H1 (cell line): Measurements from ENCODE around the gene RABGAP1. TPM values are rescaled to one million over a fixed set of nuclear protein-coding genes. Genes with fewer than 3 reads are reported as not detected.
A peak's percentile ranks its signal among the peaks of the same experiment; 100 is the strongest.

Source experiments
- CTCF ChIA-PET: fragments of 300-600 bp; sonication (Branson Sonifier 250); formaldehyde crosslinking; loops from one replicate; lab custom pipeline; 2021; ENCODE audit not compliant: partially characterized antibody; lab: Charles Lee
- POLR2A ChIA-PET: fragments of 300-600 bp; sonication (Branson Sonifier 250); formaldehyde crosslinking; loops from one replicate; lab custom pipeline; 2021; ENCODE audit warnings: inconsistent platforms; ENCODE audit not compliant: partially characterized antibody; lab: Charles Lee
- DNase-seq, 2 experiments: peaks; one replicate each; pipeline versions ENCODE4 v3.0.0 to v3.0.0-alpha.2; 2010 to 2022; ENCODE audit warnings: low spot score in 2 of 2, low read depth in 1 of 2, mixed read lengths in 1 of 2
- FAIRE-seq: peaks from 2 replicates; lab custom pipeline; 2011; peaks lifted over from hg19 to GRCh38; lab: Jason Lieb, UNC
- H2AFZ ChIP-seq: 2 replicates; pipeline ENCODE4 v1.8.1; 2012; ENCODE audit warnings: low read length, inconsistent platforms
- H2AK5ac ChIP-seq: 2 replicates; pipeline ENCODE4 v1.6.1; 2013; ENCODE audit warnings: low read depth, low read length
- H2BK120ac ChIP-seq: replicated peaks from 2 replicates; pipeline ENCODE3; 2013; ENCODE audit warnings: low read depth, low read length, inconsistent platforms
- H2BK12ac ChIP-seq: 2 replicates; pipeline ENCODE4 v1.6.1; 2013; ENCODE audit warnings: low read depth, low read length
- H2BK15ac ChIP-seq: 2 replicates; pipeline ENCODE4 v1.6.1; 2013; ENCODE audit warnings: low read length
- H2BK20ac ChIP-seq: 2 replicates; pipeline ENCODE4 v1.6.1; 2013; ENCODE audit warnings: low read length
- H2BK5ac ChIP-seq: 2 replicates; pipeline ENCODE4 v1.6.1; 2013; ENCODE audit warnings: low read depth, low read length
- H3K14ac ChIP-seq: 2 replicates; pipeline ENCODE4 v1.6.1; 2013; ENCODE audit warnings: inconsistent platforms; ENCODE audit not compliant: insufficient read length
- H3K18ac ChIP-seq: 2 replicates; pipeline ENCODE4 v1.6.1; 2013; ENCODE audit warnings: low read length; ENCODE audit errors: extremely low read depth
- H3K23ac ChIP-seq: 2 replicates; pipeline ENCODE4 v1.6.1; 2013; ENCODE audit warnings: inconsistent platforms; ENCODE audit not compliant: insufficient read length
- H3K23me2 ChIP-seq: 2 replicates; pipeline ENCODE4 v1.6.1; 2013; ENCODE audit warnings: low read depth, low read length
- H3K27ac ChIP-seq: 2 replicates; pipeline ENCODE4 v1.6.1; 2011; ENCODE audit warnings: low read depth, low read length, inconsistent platforms
- H3K27me3 ChIP-seq, 4 experiments: replicated peaks in 1 of 4; 1 replicate in 1 of 4; 2 replicates in 3 of 4; pipeline versions ENCODE4 v1.6.1 to v1.8.1; 2011 to 2013; ENCODE audit warnings: low read length in 3 of 4, mild to moderate bottlenecking in 3 of 4, inconsistent platforms in 2 of 4, mixed read lengths in 2 of 4, moderate library complexity in 1 of 4; ENCODE audit not compliant: control insufficient read depth in 3 of 4, insufficient read depth in 3 of 4; ENCODE audit errors: extremely low read depth in 1 of 4
- H3K36me3 ChIP-seq, 4 experiments: 2 replicates each; pipeline versions ENCODE4 v1.6.1 to v1.8.1; 2011 to 2013; ENCODE audit warnings: mild to moderate bottlenecking in 4 of 4, low read length in 3 of 4, moderate library complexity in 2 of 4, control low read depth in 1 of 4, inconsistent platforms in 1 of 4; ENCODE audit not compliant: insufficient read depth in 4 of 4, control insufficient read depth in 2 of 4
- H3K4ac ChIP-seq: replicated peaks from 2 replicates; pipeline ENCODE3; 2013; ENCODE audit warnings: low read length, low read depth, mixed read lengths, inconsistent platforms; ENCODE audit not compliant: insufficient read length
- H3K4me1 ChIP-seq, 4 experiments: replicated peaks in 1 of 4; 1 replicate in 1 of 4; 2 replicates in 3 of 4; pipeline versions ENCODE4 v1.6.1 to v1.8.1; 2011 to 2013; ENCODE audit warnings: low read length in 3 of 4, inconsistent platforms in 2 of 4, mixed read lengths in 1 of 4; ENCODE audit not compliant: insufficient read depth in 4 of 4, control insufficient read depth in 3 of 4
- H3K4me2 ChIP-seq, 2 experiments: 2 replicates each; pipeline versions ENCODE4 v1.6.1 to v1.8.1; 2011 to 2013; ENCODE audit warnings: low read depth in 2 of 2, low read length in 2 of 2, control low read depth in 1 of 2, inconsistent platforms in 1 of 2, mild to moderate bottlenecking in 1 of 2; ENCODE audit not compliant: insufficient read depth in 1 of 2
- H3K4me3 ChIP-seq, 4 experiments: fragments of 200-600, 300-600 bp in 1 of 4; sonication (generic), shearing (Covaris generic), sonication (Bioruptor Twin) in 1 of 4; 2 replicates each; pipeline versions ENCODE4 v1.5.1 to v1.8.1; 2011 to 2016; ENCODE audit warnings: low read length in 4 of 4, low read depth in 3 of 4, control low read depth in 2 of 4, inconsistent platforms in 2 of 4, mild to moderate bottlenecking in 2 of 4, mixed read lengths in 1 of 4, moderate library complexity in 1 of 4; ENCODE audit not compliant: insufficient read depth in 2 of 4; ENCODE audit errors: extremely low read depth in 1 of 4
- H3K56ac ChIP-seq: replicated peaks from 2 replicates; pipeline ENCODE3; 2013; ENCODE audit warnings: low read depth, mild to moderate bottlenecking, mixed read lengths, low read length, inconsistent platforms; ENCODE audit not compliant: insufficient read length
- H3K79me1 ChIP-seq: 2 replicates; pipeline ENCODE4 v1.6.1; 2013; ENCODE audit warnings: low read depth, low read length, control low read depth
- H3K79me2 ChIP-seq, 2 experiments: 2 replicates each; pipeline versions ENCODE4 v1.6.1 to v1.8.1; 2012 to 2013; ENCODE audit warnings: low read length in 2 of 2, mild to moderate bottlenecking in 2 of 2, inconsistent platforms in 1 of 2; ENCODE audit not compliant: insufficient read depth in 2 of 2, control insufficient read depth in 1 of 2
- H3K9ac ChIP-seq, 4 experiments: replicated peaks in 1 of 4; 1 replicate in 1 of 4; 2 replicates in 3 of 4; pipeline versions ENCODE4 v1.6.1 to v1.8.1; 2011 to 2013; ENCODE audit warnings: low read depth in 3 of 4, low read length in 3 of 4, control low read depth in 2 of 4, mild to moderate bottlenecking in 2 of 4, moderate library complexity in 2 of 4, inconsistent platforms in 1 of 4; ENCODE audit errors: extremely low read depth in 1 of 4
- H3K9me3 ChIP-seq, 2 experiments: 2 replicates each; pipeline versions ENCODE4 v1.6.1 to v1.8.1; 2012 to 2013; ENCODE audit warnings: mild to moderate bottlenecking in 2 of 2, moderate library complexity in 2 of 2, control low read depth in 1 of 2, inconsistent platforms in 1 of 2, low read depth in 1 of 2, low read length in 1 of 2, mixed read lengths in 1 of 2; ENCODE audit not compliant: insufficient read depth in 2 of 2
- H4K20me1 ChIP-seq, 2 experiments: replicated peaks in 1 of 2; 2 replicates each; pipeline versions ENCODE3 to v1.8.1; 2011 to 2013; ENCODE audit warnings: inconsistent platforms in 2 of 2, low read length in 2 of 2, mild to moderate bottlenecking in 1 of 2; ENCODE audit not compliant: insufficient read depth in 2 of 2, control insufficient read depth in 1 of 2
- H4K5ac ChIP-seq: 2 replicates; pipeline ENCODE4 v1.6.1; 2013; ENCODE audit warnings: low read length, low read depth, mixed read lengths, inconsistent platforms; ENCODE audit not compliant: insufficient read length
- H4K8ac ChIP-seq: 2 replicates; pipeline ENCODE4 v1.8.0; 2013; ENCODE audit warnings: mild to moderate bottlenecking, moderate library complexity, low read length, inconsistent platforms; ENCODE audit not compliant: insufficient read depth; ENCODE audit errors: extremely low read depth
- H4K91ac ChIP-seq: replicated peaks from 2 replicates; pipeline ENCODE3; 2013; ENCODE audit warnings: low read length, mixed read lengths, inconsistent platforms; ENCODE audit not compliant: insufficient read length
- ASH2L ChIP-seq: fragments of 200-600, 300-600 bp; sonication (generic); IDR thresholded peaks from one replicate; pipeline ENCODE4 v1.7.1; 2017; ENCODE audit warnings: low read length
- BACH1 ChIP-seq: IDR thresholded peaks from 2 replicates; pipeline ENCODE4 v1.6.1; 2012; ENCODE audit warnings: low read length, improper control_type of control experiment
- BRCA1 ChIP-seq: IDR thresholded peaks from 2 replicates; pipeline ENCODE4 v1.6.1; 2012; ENCODE audit warnings: low read depth, low read length, improper control_type of control experiment
- CBX5 ChIP-seq: fragments of 300-800, 300-1000 bp; sonication (generic); IDR thresholded peaks from 2 replicates; pipeline ENCODE4 v1.7.1; 2016; ENCODE audit warnings: antibody characterized with exemption, low read length, low read depth
- CHD1 ChIP-seq: IDR thresholded peaks from 2 replicates; pipeline ENCODE4 v1.6.1; 2012; ENCODE audit warnings: low read depth, low read length, improper control_type of control experiment
- CHD2 ChIP-seq: IDR thresholded peaks from 2 replicates; pipeline ENCODE4 v1.6.1; 2012; ENCODE audit warnings: low read length, improper control_type of control experiment
- FOSL1 ChIP-seq: IDR thresholded peaks from 2 replicates; pipeline ENCODE4 v1.6.1; 2011; ENCODE audit warnings: mild to moderate bottlenecking, low read depth, low read length, moderate library complexity; ENCODE audit not compliant: insufficient read depth
- GTF2F1 ChIP-seq: IDR thresholded peaks from 2 replicates; pipeline ENCODE4 v1.6.1; 2012; ENCODE audit warnings: low read depth, low read length, improper control_type of control experiment, borderline replicate concordance
- PHF8 ChIP-seq: fragments of 200-600 bp; sonication (generic); conservative IDR thresholded peaks from 2 replicates; pipeline ENCODE4 v1.7.1; 2012; ENCODE audit warnings: low read depth, mild to moderate bottlenecking, inconsistent platforms, low read length, moderate library complexity
- SIRT6 ChIP-seq: IDR thresholded peaks from one replicate; pipeline ENCODE4 v1.7.1; 2012; ENCODE audit warnings: low read length, inconsistent platforms
- SUZ12 ChIP-seq: fragments of 200-600 bp; sonication (generic); IDR thresholded peaks from 2 replicates; pipeline ENCODE4 v1.6.1; 2012; ENCODE audit warnings: mild to moderate bottlenecking, inconsistent platforms, low read length, moderate library complexity, mixed read lengths
- USF2 ChIP-seq: IDR thresholded peaks from 2 replicates; pipeline ENCODE4 v1.6.1; 2011; ENCODE audit warnings: low read length, improper control_type of control experiment
- WGBS, 2 experiments: shearing (Covaris generic) in 1 of 2; methylation state at CpG; one replicate each; pipeline versions ENCODE4 v1.1.6 to v1.1.7; 2013 to 2015; ENCODE audit warnings: low lambda C conversion rate in 2 of 2, mixed read lengths in 2 of 2, inconsistent platforms in 1 of 2, low coverage in 1 of 2, missing lambda C conversion rate in 1 of 2; ENCODE audit not compliant: insufficient replicate concordance in 2 of 2, insufficient coverage in 1 of 2, insufficient read length in 1 of 2; ENCODE audit errors: extremely low coverage in 1 of 2, missing lambda C conversion rate in 1 of 2; 5-methylcytosine and 5-hydroxymethylcytosine counted together
- polyA plus RNA-seq, 7 experiments: library from polyadenylated mRNA; depleted of rRNA in 3 of 7; stranded (reverse) in 5 of 7; unstranded in 2 of 7; fragments of >200 nt in 5 of 7; fragments of 200-250 nt in 2 of 7; gene quantifications; 1 replicate in 5 of 7; 2 replicates in 1 of 7; 4 replicates in 1 of 7; pipeline versions ENCODE4 v1.2.1 to v1.2.3, GENCODE V29; 2011 to 2013; ENCODE audit warnings: missing spikeins in 2 of 7, mixed read lengths in 2 of 7
- total RNA-seq: library from RNA; stranded (reverse); fragmentation: NEBNext Ultra II Directional; extraction: Animal tissue kit (Norgen Biotek cat#: 25700); gene quantifications from 2 replicates; pipeline ENCODE4 v1.2.1, GENCODE V29; 2021

The RABGAP1 gene
- total and polyA plus RNA-seq, 2 of the 8 experiments (the other 6 are each of a cell fraction or from before 2014, with no cell fraction given) = 15.7 to 38.3 TPM

- H2AFZ ChIP-seq = no peak overlapping the region
- no peaks in the 10 kb centered on the region for H4K20me1 ChIP-seq
- H3K9me3 ChIP-seq = no peaks in the 10 kb centered on the region
- no peak overlapping the region for H2AK5ac ChIP-seq
- H3K4me3 ChIP-seq = peak overlapping the region in 1 of 4 experiments; percentile 37; a peak in 2 of 8 replicates
- peaks cover 6 to 27% (median 17%) of the 10 kb centered on the region in 4 experiments; a peak in 6 of 7 replicates for H3K4me1 ChIP-seq
- no peak overlapping the region for H4K5ac ChIP-seq
- H3K36me3 ChIP-seq = peaks cover 0 to 35% (median 4%) of the 10 kb centered on the region in 4 experiments; a peak in 5 of 8 replicates
- ChIA-PET CTCF (interaction anchor here (0.7 to 1.4 kb wide), 3 partner anchors 9 to 15 kb away, joined by 3 to 7 read pairs (median 3); no protein-coding TSS in a partner anchor), POLR2A (interaction anchor here (0.8 to 1.5 kb wide), 3 partner anchors 8 to 131 kb away, joined by 3 to 6 read pairs (median 5); partner anchors contain the start of gene RABGAP1)
- no peak overlapping the region for H4K91ac ChIP-seq
- peak overlapping the region; percentile 55 to 63; a peak in 3 of 4 replicates for H3K4me2 ChIP-seq
- DNase-seq (peak in 1 of 2 experiments; percentile 33), FAIRE-seq (peak; percentile 86)
- H2BK15ac ChIP-seq = no peak overlapping the region
- no peak overlapping the region for H3K9ac ChIP-seq
- H3K27me3 ChIP-seq = no peaks in the 10 kb centered on the region
- no peak overlapping the region for H3K18ac ChIP-seq
- H3K23me2 ChIP-seq = no peaks in the 10 kb centered on the region
- no peaks in the 10 kb centered on the region for H3K79me2 ChIP-seq
- no peak overlapping the region for H3K4ac ChIP-seq
- H3K56ac ChIP-seq = no peak overlapping the region
- no peak overlapping the region for H4K8ac ChIP-seq
- H3K14ac ChIP-seq = no peak overlapping the region
- WGBS, 2 experiments = 36% methylated on average over 2 of the region's 2 CpGs; no CpG with 5 or more reads in 1 of the 2 experiments
- no peak overlapping the region for H2BK120ac ChIP-seq
- H2BK5ac ChIP-seq = no peak overlapping the region
- no peak overlapping the region for H3K27ac ChIP-seq
- H3K79me1 ChIP-seq = no peaks in the 10 kb centered on the region
- H2BK12ac ChIP-seq = no peak overlapping the region
- no peak overlapping the region for H3K23ac ChIP-seq
- H2BK20ac ChIP-seq = no peak overlapping the region
- TF ChIP-seq BRCA1 (no peak), USF2 (no peak), BACH1 (no peak), GTF2F1 (no peak), FOSL1 (no peak), ASH2L (peak; percentile 22), PHF8 (no peak), CHD1 (no peak), SUZ12 (no peak), SIRT6 (no peak), CHD2 (no peak), CBX5 (no peak)
Measured at GRCh38 chr9:123072407-123072995, 131.7 kb downstream of the RABGAP1 start.
